Measurements from ENCODE around the gene DSTYK.
"Not testable (repeated sequence)": the region's sequence is repeated elsewhere in the genome, so short reads cannot be mapped to it uniquely, and the experiment has no call there.

DSTYK gene

GRCh38 chr1:205235951-205236350 is 24.4 kb upstream of the DSTYK start:
- TF ChIP-seq CTCF (conservative IDR thresholded peaks at IDR 0.05; ENCODE audit: control insufficient read depth, insufficient read depth, low read depth, low read length) = no peak
- DNase-seq (ENCODE audit: low read depth) = no peak

GRCh38 chr1:205233986-205234385 is 22.5 kb upstream of the DSTYK start:
- H3K4me3 ChIP-seq (ENCODE audit: control insufficient read depth, low read depth, low read length); DNase-seq (ENCODE audit: low read depth): not testable (repeated sequence)

More at GRCh38 chr1:205235951-205236350, 24.4 kb upstream of the DSTYK start:
- no peak overlapping the region for H3K4me3 ChIP-seq (ENCODE audit: control insufficient read depth, low read depth, low read length)

- no peak for DNase-seq (ENCODE audit: low read depth)
- TF ChIP-seq CTCF (conservative IDR thresholded peaks at IDR 0.05; ENCODE audit: control insufficient read depth, insufficient read depth, low read depth, low read length) = no peak
- no peak overlapping the region for H3K4me3 ChIP-seq (ENCODE audit: control insufficient read depth, low read depth, low read length)
Observed at GRCh38 chr1:205232945-205233397, 21.5 kb upstream of the DSTYK start.

GRCh38 chr1:205232127-205232820 is 20.8 kb upstream of the DSTYK start:
- no peak for DNase-seq (ENCODE audit: low read depth)
- TF ChIP-seq CTCF (conservative IDR thresholded peaks at IDR 0.05; ENCODE audit: control insufficient read depth, insufficient read depth, low read depth, low read length) = no peak
- H3K4me3 ChIP-seq (ENCODE audit: control insufficient read depth, low read depth, low read length) = no peak overlapping the region

- H3K4me3 ChIP-seq (ENCODE audit: control insufficient read depth, low read depth, low read length) = no peak overlapping the region
- TF ChIP-seq CTCF (conservative IDR thresholded peaks at IDR 0.05; ENCODE audit: control insufficient read depth, insufficient read depth, low read depth, low read length) = no peak
- no peak for DNase-seq (ENCODE audit: low read depth)
Observed at GRCh38 chr1:205230982-205231381, 19.5 kb upstream of the DSTYK start.

GRCh38 chr1:205229916-205230700 is 18.6 kb upstream of the DSTYK start:
- H3K4me3 ChIP-seq (ENCODE audit: control insufficient read depth, low read depth, low read length) = no peak overlapping the region
- TF ChIP-seq CTCF (conservative IDR thresholded peaks at IDR 0.05; ENCODE audit: control insufficient read depth, insufficient read depth, low read depth, low read length) = no peak
- DNase-seq (ENCODE audit: low read depth) = no peak

- peak; percentile 43 for DNase-seq (ENCODE audit: low read depth)
- peak; percentile 24 for TF ChIP-seq CTCF (conservative IDR thresholded peaks at IDR 0.05; ENCODE audit: control insufficient read depth, insufficient read depth, low read depth, low read length)
- H3K4me3 ChIP-seq (ENCODE audit: control insufficient read depth, low read depth, low read length) = peak overlapping the region; percentile 63
Observed at GRCh38 chr1:205229399-205229871, 17.9 kb upstream of the DSTYK start.

Measured in fibroblast of mammary gland (primary cell).